Activated B cell treated with CpG ODN at 0.5 μM for 24 hours (primary cell): ENCODE results near the gene CC2D1A. TPM values are rescaled to one million over a fixed set of nuclear protein-coding genes. Genes with fewer than 3 reads are reported as not detected.

ENCODE experiments used
- ATAC-seq: fragments of 200-7000 bp; cut with Tn5 transposase; one replicate; pipeline ENCODE4 v1.10.0; 2021; ENCODE audit warnings: low read depth, mild to moderate bottlenecking, moderate library complexity
- CTCF ChIA-PET: fragments of 350-600 bp; sonication (Branson Sonifier 250); formaldehyde crosslinking; loops from one replicate; lab custom pipeline; 2021; ENCODE audit warnings: antibody characterized with exemption; lab: Charles Lee
- POLR2A ChIA-PET: fragments of 350-600 bp; sonication (Branson Sonifier 250); formaldehyde crosslinking; loops from one replicate; lab custom pipeline; 2021; ENCODE audit warnings: antibody characterized with exemption; lab: Charles Lee
- DNase-seq: peaks from one replicate; pipeline ENCODE4 v3.0.0; 2022
- H3K27ac Mint-ChIP-seq: one replicate; pipeline ENCODE4 v1.8.0; 2020; ENCODE audit warnings: mixed read lengths
- H3K27me3 Mint-ChIP-seq: one replicate; pipeline ENCODE4 v1.8.0; 2021; ENCODE audit warnings: mixed read lengths
- H3K36me3 Mint-ChIP-seq: one replicate; pipeline ENCODE4 v1.8.0; 2021; ENCODE audit warnings: low read depth, mixed read lengths
- H3K4me1 Mint-ChIP-seq: one replicate; pipeline ENCODE4 v1.8.0; 2021; ENCODE audit warnings: mixed read lengths
- H3K4me3 Mint-ChIP-seq: one replicate; pipeline ENCODE4 v1.8.0; 2020; ENCODE audit warnings: mild to moderate bottlenecking, mixed read lengths
- H3K9me3 Mint-ChIP-seq: one replicate; pipeline ENCODE4 v1.8.0; 2020; ENCODE audit warnings: mixed read lengths
- intact Hi-C: fragments of 100-400 bp; cut with micrococcal nuclease; formaldehyde crosslinking; loops from one replicate; pipeline ENCODE4 v1.15.1; 2024
- total RNA-seq: library from RNA; stranded (reverse); gene quantifications from 2 replicates; pipeline ENCODE4 v1.2.3, GENCODE V29; 2022
- TF ChIP-seq, protein P1 (sequence below): fragments of 200-600 bp; IDR thresholded peaks from one replicate; pipeline ENCODE4 v1.8.0; 2022; ENCODE audit warnings: antibody characterized with exemption, mild to moderate bottlenecking

Gene CC2D1A
- total RNA-seq, 1 donor from 2014 or later, result 35.6 TPM

DNA sequence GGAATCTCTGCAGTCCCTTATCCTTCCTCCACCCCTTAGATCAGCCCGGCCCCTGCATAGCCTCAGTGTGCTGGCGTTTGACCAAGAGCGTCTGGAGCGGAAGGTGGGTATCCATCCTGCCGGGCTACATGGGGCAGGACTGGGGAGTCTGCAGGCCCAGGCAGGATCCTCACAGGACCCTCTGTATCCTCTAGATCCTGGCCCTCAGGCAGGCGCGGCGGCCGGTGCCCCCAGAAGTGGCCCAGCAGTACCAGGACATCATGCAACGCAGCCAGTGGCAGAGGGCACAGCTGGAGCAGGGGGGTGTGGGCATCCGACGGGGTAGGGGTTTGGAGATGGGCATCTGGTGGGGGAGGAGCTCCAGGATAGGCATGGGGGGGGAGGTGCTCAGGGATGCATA lies 23.3 kb downstream of the CC2D1A start:
- CTCF ChIA-PET, result no interaction called here
- H3K4me3 Mint-ChIP-seq, result no peak overlapping the region
- peaks cover 2% of the 10 kb centered on the region for H3K4me1 Mint-ChIP-seq
- H3K27ac Mint-ChIP-seq, result no peak overlapping the region
- no peaks in the 10 kb centered on the region for H3K9me3 Mint-ChIP-seq
- TF ChIP-seq, protein P1, sequence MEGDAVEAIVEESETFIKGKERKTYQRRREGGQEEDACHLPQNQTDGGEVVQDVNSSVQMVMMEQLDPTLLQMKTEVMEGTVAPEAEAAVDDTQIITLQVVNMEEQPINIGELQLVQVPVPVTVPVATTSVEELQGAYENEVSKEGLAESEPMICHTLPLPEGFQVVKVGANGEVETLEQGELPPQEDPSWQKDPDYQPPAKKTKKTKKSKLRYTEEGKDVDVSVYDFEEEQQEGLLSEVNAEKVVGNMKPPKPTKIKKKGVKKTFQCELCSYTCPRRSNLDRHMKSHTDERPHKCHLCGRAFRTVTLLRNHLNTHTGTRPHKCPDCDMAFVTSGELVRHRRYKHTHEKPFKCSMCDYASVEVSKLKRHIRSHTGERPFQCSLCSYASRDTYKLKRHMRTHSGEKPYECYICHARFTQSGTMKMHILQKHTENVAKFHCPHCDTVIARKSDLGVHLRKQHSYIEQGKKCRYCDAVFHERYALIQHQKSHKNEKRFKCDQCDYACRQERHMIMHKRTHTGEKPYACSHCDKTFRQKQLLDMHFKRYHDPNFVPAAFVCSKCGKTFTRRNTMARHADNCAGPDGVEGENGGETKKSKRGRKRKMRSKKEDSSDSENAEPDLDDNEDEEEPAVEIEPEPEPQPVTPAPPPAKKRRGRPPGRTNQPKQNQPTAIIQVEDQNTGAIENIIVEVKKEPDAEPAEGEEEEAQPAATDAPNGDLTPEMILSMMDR, result no peak
- DNase-seq (no peak), ATAC-seq (no peak)
- POLR2A ChIA-PET, result interaction anchor here (0.5 kb wide), 1 partner anchor 32 kb away, joined by 6 read pairs; no protein-coding TSS in a partner anchor
- no peaks in the 10 kb centered on the region for H3K27me3 Mint-ChIP-seq
- intact Hi-C loops, result no loop called here
- H3K36me3 Mint-ChIP-seq, result peaks cover 33% of the 10 kb centered on the region

DNA sequence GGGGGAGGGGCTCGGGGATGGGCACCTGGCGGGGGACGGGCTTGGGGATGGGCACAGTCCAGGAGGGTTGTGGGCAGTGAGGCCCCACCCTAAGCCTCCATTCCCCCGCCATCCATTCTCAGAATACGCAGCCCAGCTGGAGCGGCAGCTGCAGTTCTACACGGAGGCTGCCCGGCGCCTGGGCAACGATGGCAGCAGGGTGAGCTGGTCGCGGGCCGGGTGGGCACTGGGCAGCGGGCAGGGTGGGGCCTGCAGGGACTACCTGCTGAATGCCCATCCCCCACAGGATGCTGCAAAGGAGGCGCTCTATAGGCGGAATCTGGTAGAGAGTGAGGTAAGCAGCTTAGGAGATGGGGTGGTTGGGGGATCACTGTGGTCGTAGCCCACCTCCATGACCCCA lies 24.0 kb downstream of the CC2D1A start:
- no peak for ATAC-seq
- DNase-seq, result no peak
- ChIA-PET CTCF (no interaction called here), POLR2A (interaction anchor here (0.5 kb wide), 1 partner anchor 31 kb away, joined by 6 read pairs; no protein-coding TSS in a partner anchor)
- Mint-ChIP-seq H3K27me3 (no peaks in the 10 kb centered on the region), H3K36me3 (peaks cover 30% of the 10 kb centered on the region), H3K27ac (no peak overlapping the region), H3K9me3 (no peaks in the 10 kb centered on the region), H3K4me1 (peaks cover 2% of the 10 kb centered on the region), H3K4me3 (no peak overlapping the region)
- TF ChIP-seq, protein P1, result no peak
- intact Hi-C loops, result no loop called here

DNA sequence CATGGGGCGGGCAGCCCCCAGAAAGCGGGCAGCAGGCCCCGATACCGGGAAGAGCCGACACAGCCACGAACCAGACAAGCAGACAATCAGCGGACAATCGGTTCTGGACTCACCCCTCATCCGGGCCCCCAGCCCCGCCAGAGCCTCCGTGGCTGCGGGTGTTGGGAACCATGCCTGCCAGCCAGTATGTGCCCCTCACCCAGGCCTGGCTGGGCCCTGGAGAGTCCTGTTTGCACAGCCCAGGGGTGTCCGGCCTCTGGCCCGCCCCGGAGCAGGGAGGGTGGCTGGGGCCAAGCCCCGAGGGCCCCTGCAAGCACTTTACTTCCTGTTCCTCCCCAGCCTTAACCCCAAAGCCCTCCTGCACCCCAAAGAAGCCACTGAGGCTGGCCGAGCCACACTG lies 24.4 kb downstream of the CC2D1A start:
- Mint-ChIP-seq H3K9me3 (no peaks in the 10 kb centered on the region), H3K4me1 (peaks cover 2% of the 10 kb centered on the region), H3K27me3 (no peaks in the 10 kb centered on the region), H3K27ac (no peak overlapping the region), H3K36me3 (peaks cover 26% of the 10 kb centered on the region), H3K4me3 (no peak overlapping the region)
- ChIA-PET POLR2A (no interaction called here), CTCF (no interaction called here)
- intact Hi-C loops, result no loop called here
- TF ChIP-seq, protein P1, result no peak
- no peak for ATAC-seq
- no peak for DNase-seq

DNA sequence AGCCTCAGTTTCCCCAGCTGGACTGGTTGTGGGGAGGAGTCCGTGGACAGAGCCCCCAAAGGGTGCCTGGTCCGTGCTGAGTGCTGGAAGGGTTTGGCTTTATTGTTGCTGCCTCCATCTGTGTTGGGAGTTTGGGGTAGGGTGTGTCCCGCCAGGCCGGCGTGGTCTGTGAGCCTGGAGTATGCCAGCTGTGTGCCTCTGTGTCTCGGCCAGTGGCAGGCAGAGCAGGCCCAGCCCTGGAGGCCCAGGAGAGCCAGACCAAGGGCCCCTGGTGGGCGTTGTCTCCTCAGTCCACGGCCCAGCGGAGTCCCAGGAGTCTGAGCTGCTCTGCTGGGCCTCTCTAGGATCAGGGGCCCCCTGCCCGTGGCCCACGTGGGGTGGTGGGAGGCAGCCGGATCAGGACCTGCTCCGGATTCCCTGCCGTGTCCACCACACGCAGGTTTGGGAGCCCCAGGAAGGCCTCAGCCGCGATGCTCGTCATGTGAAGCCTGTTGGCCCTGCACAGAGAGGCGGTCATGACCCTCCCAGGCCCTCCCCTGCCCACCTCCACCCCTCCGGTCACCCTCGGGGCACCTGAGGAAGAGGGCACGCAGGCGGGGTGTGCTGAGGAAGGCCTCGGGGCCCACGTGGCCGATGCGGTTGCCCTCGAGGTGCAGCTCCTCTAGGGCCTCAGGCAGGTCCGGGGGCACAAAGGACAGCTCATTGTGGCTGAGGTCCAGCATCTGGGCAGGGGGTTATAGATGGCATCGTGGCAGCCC lies 25.6 kb downstream of the CC2D1A start:
- CTCF ChIA-PET, result no interaction called here
- POLR2A ChIA-PET, result no interaction called here
- H3K27me3 Mint-ChIP-seq, result no peaks in the 10 kb centered on the region
- DNase-seq, result no peak
- no peak for ATAC-seq
- no peaks in the 10 kb centered on the region for H3K9me3 Mint-ChIP-seq
- no peak overlapping the region for H3K27ac Mint-ChIP-seq
- TF ChIP-seq, protein P1, result no peak
- intact Hi-C loops, result no loop called here
- H3K4me1 Mint-ChIP-seq, result peaks cover 2% of the 10 kb centered on the region
- H3K36me3 Mint-ChIP-seq, result peaks cover 18% of the 10 kb centered on the region
- no peak overlapping the region for H3K4me3 Mint-ChIP-seq

DNA sequence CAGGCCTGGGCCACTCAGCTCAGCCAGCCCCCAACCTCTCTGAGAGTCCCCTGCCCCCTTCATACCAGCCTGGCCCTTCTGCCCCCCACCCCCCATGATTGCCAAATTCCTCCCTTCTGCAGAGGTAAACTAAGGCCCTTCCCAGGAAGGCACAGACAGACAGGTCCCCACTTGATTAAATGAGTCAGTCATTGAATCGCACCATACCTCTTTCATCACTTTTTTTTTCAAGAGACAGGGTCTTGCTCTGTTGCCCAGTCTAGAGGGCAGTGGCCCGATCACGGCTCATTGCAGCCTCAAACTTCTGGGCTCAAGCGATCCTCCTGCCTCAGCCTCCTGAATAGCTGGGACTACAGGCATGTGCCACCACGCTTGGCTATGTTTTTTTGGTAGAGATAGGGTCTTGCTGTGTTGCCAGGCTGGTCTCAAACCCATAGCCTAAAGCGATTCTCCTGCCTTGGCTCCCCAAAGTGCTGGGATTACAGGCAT lies 26.2 kb downstream of the CC2D1A start:
- ChIA-PET CTCF (interaction anchor here (1.1 kb wide), 1 partner anchor 99 kb away, joined by 3 read pairs; the partner anchor contains the start of gene IL27RA), POLR2A (interaction anchor here (1.5 kb wide), 1 partner anchor 92 kb away, joined by 3 read pairs; no protein-coding TSS in a partner anchor)
- no peak overlapping the region for H3K27ac Mint-ChIP-seq
- DNase-seq, result no peak
- H3K4me3 Mint-ChIP-seq, result no peak overlapping the region
- no peaks in the 10 kb centered on the region for H3K9me3 Mint-ChIP-seq
- no peak for ATAC-seq
- intact Hi-C loops, result no loop called here
- no peaks in the 10 kb centered on the region for H3K27me3 Mint-ChIP-seq
- peaks cover 12% of the 10 kb centered on the region for H3K36me3 Mint-ChIP-seq
- H3K4me1 Mint-ChIP-seq, result peaks cover 2% of the 10 kb centered on the region
- TF ChIP-seq, protein P1, result no peak
